Colonic mucosa (tissue), 4 donors: Measurements from ENCODE around the gene RGS19. TPM values are rescaled to one million over a fixed set of nuclear protein-coding genes. Genes with fewer than 3 reads are reported as not detected.

ENCODE experiments used
- DNase-seq: peaks from one replicate; pipeline ENCODE4 v3.0.0-alpha.2; 2020
- H3K27ac ChIP-seq: fragments of 200-600 bp; one replicate; pipeline ENCODE4 v1.8.0; 2021
- H3K27me3 ChIP-seq: fragments of 200-600 bp; one replicate; pipeline ENCODE4 v1.8.0; 2021
- H3K36me3 ChIP-seq: fragments of 200-600 bp; one replicate; pipeline ENCODE4 v1.8.0; 2021
- H3K4me1 ChIP-seq: fragments of 200-600 bp; one replicate; pipeline ENCODE4 v1.8.0; 2021; ENCODE audit warnings: mild to moderate bottlenecking
- H3K4me3 ChIP-seq: fragments of 200-600 bp; one replicate; pipeline ENCODE4 v1.8.0; 2021
- H3K9ac ChIP-seq, 2 donors: one replicate each; pipeline ENCODE4 v1.7.0; 2013; ENCODE audit warnings: control low read depth in 2 of 2, low read depth in 2 of 2, low read length in 2 of 2
- H3K9me3 ChIP-seq: fragments of 200-600 bp; one replicate; pipeline ENCODE4 v1.8.0; 2021
- intact Hi-C: fragments of 100-400 bp; cut with DNase I; formaldehyde crosslinking; loops from one replicate; pipeline ENCODE4 v1.14.1; 2022
- microRNA-seq: library from miRNA; unstranded; fragments of <30 nt; microRNA quantifications from one replicate; pipeline ENCODE4, GENCODE V29; 2019
- total RNA-seq, 2 donors: library from RNA; stranded (reverse); fragmentation: NEBNext Ultra II Directional in 1 of 2; extraction: Animal tissue kit (Norgen Biotek cat#: 25700) in 1 of 2; gene quantifications; one replicate each; pipeline ENCODE4 v1.2.1, GENCODE V29; 2021
- TF ChIP-seq, protein P1 (sequence below): fragments of 200-600 bp; IDR thresholded peaks from one replicate; pipeline ENCODE4 v1.8.0; 2022; ENCODE audit warnings: antibody characterized with exemption, mild to moderate bottlenecking
- donor health status: healthy.
- donor health status: DM: no; HTN: no; CAD: no.
- donor health status: DM: no; HTN: no; CAD: no.

The RGS19 gene
- total RNA-seq, 2 donors from 2014 or later: 3.4 to 4.5 TPM

DNA sequence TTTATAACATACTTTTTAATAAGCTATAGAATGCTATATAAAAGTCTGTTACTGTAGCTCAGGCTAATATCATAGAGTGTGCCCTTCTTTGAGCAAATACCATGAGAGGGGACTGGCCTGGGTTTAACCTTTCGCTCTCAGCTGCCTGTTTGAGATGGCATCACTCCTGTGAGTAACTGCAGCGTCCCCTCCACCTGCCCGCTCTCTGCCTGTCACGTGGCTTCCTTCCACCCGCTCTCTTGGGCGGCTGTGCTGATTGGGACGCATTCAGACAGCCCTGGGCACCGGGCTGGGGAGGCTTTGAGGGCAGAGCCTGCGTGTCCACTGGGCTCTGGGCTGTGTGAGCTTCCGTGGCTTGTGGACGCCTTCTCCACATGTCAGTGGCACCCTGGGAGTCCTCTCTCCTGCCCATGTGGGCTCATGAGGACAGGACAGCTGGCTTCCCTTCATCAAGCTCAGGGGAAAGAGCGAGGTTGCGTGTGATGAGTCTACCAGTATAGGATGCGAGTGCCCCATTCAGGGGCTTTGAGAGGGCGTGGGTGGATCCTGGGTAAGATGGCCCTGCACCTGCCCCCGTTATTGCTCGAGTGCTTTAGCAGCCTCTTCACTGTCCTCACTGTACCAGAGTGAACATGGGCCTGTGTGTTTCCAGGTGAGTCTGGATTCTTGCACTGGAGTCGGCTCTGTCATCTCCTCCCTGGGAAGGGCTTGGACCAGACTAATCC lies 54.1 kb downstream of the RGS19 start:
- Histone ChIP-seq H3K9ac (no peak overlapping the region), H3K27ac (no peak overlapping the region), H3K4me1 (peaks cover 17% of the 10 kb centered on the region), H3K4me3 (no peak overlapping the region), H3K27me3 (no peaks in the 10 kb centered on the region), H3K36me3 (peaks cover 45% of the 10 kb centered on the region), H3K9me3 (no peaks in the 10 kb centered on the region)
- DNase-seq: no peak
- intact Hi-C loops: no loop called here
- TF ChIP-seq, protein P1, sequence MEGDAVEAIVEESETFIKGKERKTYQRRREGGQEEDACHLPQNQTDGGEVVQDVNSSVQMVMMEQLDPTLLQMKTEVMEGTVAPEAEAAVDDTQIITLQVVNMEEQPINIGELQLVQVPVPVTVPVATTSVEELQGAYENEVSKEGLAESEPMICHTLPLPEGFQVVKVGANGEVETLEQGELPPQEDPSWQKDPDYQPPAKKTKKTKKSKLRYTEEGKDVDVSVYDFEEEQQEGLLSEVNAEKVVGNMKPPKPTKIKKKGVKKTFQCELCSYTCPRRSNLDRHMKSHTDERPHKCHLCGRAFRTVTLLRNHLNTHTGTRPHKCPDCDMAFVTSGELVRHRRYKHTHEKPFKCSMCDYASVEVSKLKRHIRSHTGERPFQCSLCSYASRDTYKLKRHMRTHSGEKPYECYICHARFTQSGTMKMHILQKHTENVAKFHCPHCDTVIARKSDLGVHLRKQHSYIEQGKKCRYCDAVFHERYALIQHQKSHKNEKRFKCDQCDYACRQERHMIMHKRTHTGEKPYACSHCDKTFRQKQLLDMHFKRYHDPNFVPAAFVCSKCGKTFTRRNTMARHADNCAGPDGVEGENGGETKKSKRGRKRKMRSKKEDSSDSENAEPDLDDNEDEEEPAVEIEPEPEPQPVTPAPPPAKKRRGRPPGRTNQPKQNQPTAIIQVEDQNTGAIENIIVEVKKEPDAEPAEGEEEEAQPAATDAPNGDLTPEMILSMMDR: no peak

- H3K36me3 ChIP-seq: peaks cover 40% of the 10 kb centered on the region
- intact Hi-C loops: no loop called here
- no peaks in the 10 kb centered on the region for H3K9me3 ChIP-seq
- no peak overlapping the region for H3K27ac ChIP-seq
- no peak overlapping the region for H3K9ac ChIP-seq
- TF ChIP-seq, protein P1: no peak
- DNase-seq: peak; percentile 55
- peaks cover 12% of the 10 kb centered on the region for H3K4me1 ChIP-seq
- H3K4me3 ChIP-seq: no peak overlapping the region
- H3K27me3 ChIP-seq: no peaks in the 10 kb centered on the region
These were observed 55.0 kb downstream of the RGS19 start for GRCh38 chr20:64024141-64024990.

DNA sequence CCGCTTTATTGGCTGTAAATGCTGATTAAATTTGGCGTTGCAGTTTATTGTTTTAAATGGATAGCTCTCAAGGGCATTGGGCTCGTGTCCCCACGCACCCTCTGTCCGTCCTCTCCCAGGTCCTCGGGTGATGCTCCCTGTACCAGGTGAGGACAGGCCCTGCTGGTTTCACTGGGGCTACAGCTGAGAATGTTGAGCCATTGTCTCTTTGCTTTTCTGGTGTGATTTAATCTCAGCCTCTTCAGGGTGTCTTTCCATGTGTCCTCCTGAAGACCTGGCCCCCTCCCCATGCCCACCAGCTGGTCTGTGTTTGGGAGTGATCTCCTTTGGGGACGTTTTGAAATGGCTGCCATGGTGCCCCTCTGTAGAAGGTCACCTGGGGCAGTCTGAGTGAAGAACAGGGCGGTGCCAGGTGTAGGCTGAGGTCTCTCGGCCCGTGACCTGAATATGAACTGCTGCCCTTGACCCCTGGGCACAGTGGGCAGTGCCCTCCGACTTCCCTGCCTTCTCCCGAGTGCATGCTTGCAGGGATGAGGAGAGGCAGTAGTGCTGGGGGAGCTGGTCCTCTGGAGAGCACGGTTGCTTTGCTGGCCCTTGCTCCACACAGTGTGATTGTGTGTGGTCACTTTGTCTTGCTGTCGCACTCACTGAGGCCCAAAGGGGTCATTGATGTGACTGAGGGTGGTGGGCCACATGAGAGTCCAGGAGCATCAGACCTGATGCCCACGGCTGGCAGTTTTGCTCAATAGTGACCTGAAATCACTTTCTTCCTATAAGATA lies 55.8 kb downstream of the RGS19 start:
- Histone ChIP-seq H3K9ac (no peak overlapping the region), H3K4me3 (no peak overlapping the region), H3K9me3 (no peaks in the 10 kb centered on the region), H3K4me1 (peaks cover 12% of the 10 kb centered on the region), H3K27me3 (no peaks in the 10 kb centered on the region), H3K27ac (no peak overlapping the region), H3K36me3 (peaks cover 38% of the 10 kb centered on the region)
- no peak for DNase-seq
- intact Hi-C loops: no loop called here
- TF ChIP-seq, protein P1: no peak

Small RNA genes within 50 kb of the gene (microRNA-seq; reads per million reads assigned to microRNA genes)
- gene MIR6813: 2.2 reads per million

Other genes with a start within 250 kb of the RGS19 start
- gene ZBTB46, start 248.3 kb downstream of the RGS19 start, total RNA-seq: 1 to 10 TPM; 2.1 to 3.2 TPM
- gene ABHD16B, start 218.0 kb downstream of the RGS19 start, total RNA-seq: not detected
- 10 to 100 TPM; 54.0 to 66.1 TPM for gene TPD52L2, start 214.2 kb downstream of the RGS19 start, total RNA-seq
- gene DNAJC5, start 184.4 kb downstream of the RGS19 start, total RNA-seq: 10 to 100 TPM; 58.9 to 63.9 TPM
- gene UCKL1, start 123.1 kb downstream of the RGS19 start, total RNA-seq: 10 to 100 TPM; 33.6 to 49.5 TPM
- 1 to 10 TPM; 1.9 TPM for gene ZNF512B, start 109.6 kb downstream of the RGS19 start, total RNA-seq
- gene SAMD10, start 99.9 kb downstream of the RGS19 start, total RNA-seq: 1 to 10 TPM; 6.1 to 6.4 TPM
- 10 to 100 TPM; 53.0 to 68.6 TPM for gene PRPF6, start 98.4 kb downstream of the RGS19 start, total RNA-seq
- gene C20orf204, start 43.3 kb downstream of the RGS19 start, total RNA-seq: 1 to 10 TPM in 1 of 2 donors, under 1 TPM in 1; 0.29 to 3.3 TPM
- gene SOX18, start 29.9 kb downstream of the RGS19 start, total RNA-seq: 10 to 100 TPM in 1 of 2 donors, 1 to 10 TPM in 1; 8.4 to 26.8 TPM
- 10 to 100 TPM in 1 of 2 donors, 1 to 10 TPM in 1; 7.3 to 11.8 TPM for gene TCEA2, start 16.3 kb downstream of the RGS19 start, total RNA-seq
- under 1 TPM; 0.24 to 0.25 TPM for gene OPRL1, start 564 bp upstream of the RGS19 start, total RNA-seq
- gene LKAAEAR1, start 4.9 kb upstream of the RGS19 start, total RNA-seq: not detected
- not detected for gene NPBWR2, start 28.0 kb upstream of the RGS19 start, total RNA-seq
- under 1 TPM; 0.19 to 0.22 TPM for gene MYT1, start 84.9 kb upstream of the RGS19 start, total RNA-seq
- gene PCMTD2, start 176.2 kb upstream of the RGS19 start, total RNA-seq: 10 to 100 TPM; 23.3 to 35.7 TPM